ENCODE data around the gene MLLT10.

MLLT10 gene

DNA sequence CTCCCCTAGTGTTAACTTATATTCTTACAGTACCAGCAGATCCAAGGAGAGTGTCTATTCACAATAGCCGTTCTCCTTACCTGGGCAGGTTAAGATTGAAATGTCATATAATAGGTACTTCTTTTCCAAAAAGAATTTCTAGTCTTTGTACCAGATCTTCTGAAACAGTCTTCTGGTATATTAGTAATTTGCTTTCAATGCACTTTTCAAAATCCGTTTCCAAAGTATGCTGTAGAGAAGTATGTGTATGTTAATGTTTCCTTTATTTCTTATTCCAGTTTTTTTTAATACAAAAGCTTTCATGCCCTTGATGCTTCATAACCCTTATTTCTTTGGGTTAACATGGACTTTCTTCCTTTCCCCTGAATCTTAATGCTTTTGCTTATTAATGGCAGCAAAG is 188.2 kb downstream of the MLLT10 start:
- Histone ChIP-seq H3K27me3 (ENCODE audit: insufficient read depth, low read length, poor library complexity) (no peaks in the 10 kb centered on the region), H3K4me3 (ENCODE audit: low read depth in 1 of 2, low read length in 2 of 2) (no peak overlapping the region), H3K79me2 (ENCODE audit: insufficient read depth, low read length) (no peaks in the 10 kb centered on the region), H3K36me3 (ENCODE audit: insufficient read depth, low read length) (peaks cover 35% of the 10 kb centered on the region), H4K20me1 (ENCODE audit: insufficient read depth, low read length) (peaks cover 8% of the 10 kb centered on the region), H3K9ac (ENCODE audit: low read depth, low read length) (no peak overlapping the region), H3K9me3 (ENCODE audit: insufficient read depth, low read length, severe bottlenecking) (no peaks in the 10 kb centered on the region), H3K27ac (ENCODE audit: low read length) (no peak overlapping the region), H3K4me2 (ENCODE audit: insufficient read depth, low read length) (no peak overlapping the region), H3K4me1 (ENCODE audit: insufficient read depth, low read length) (peaks cover 22% of the 10 kb centered on the region), H2AFZ (ENCODE audit: low read depth, low read length) (no peak overlapping the region)
- no peak for TF ChIP-seq EZH2 (IDR thresholded peaks at IDR 0.05; ENCODE audit: borderline replicate concordance, low read depth, low read length, severe bottlenecking)
- TF ChIP-seq, protein P1, sequence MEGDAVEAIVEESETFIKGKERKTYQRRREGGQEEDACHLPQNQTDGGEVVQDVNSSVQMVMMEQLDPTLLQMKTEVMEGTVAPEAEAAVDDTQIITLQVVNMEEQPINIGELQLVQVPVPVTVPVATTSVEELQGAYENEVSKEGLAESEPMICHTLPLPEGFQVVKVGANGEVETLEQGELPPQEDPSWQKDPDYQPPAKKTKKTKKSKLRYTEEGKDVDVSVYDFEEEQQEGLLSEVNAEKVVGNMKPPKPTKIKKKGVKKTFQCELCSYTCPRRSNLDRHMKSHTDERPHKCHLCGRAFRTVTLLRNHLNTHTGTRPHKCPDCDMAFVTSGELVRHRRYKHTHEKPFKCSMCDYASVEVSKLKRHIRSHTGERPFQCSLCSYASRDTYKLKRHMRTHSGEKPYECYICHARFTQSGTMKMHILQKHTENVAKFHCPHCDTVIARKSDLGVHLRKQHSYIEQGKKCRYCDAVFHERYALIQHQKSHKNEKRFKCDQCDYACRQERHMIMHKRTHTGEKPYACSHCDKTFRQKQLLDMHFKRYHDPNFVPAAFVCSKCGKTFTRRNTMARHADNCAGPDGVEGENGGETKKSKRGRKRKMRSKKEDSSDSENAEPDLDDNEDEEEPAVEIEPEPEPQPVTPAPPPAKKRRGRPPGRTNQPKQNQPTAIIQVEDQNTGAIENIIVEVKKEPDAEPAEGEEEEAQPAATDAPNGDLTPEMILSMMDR (IDR thresholded peaks at IDR 0.05; ENCODE audit: borderline replicate concordance, extremely low read depth, low read length, poor library complexity, severe bottlenecking) = peak; percentile 2
- DNase-seq (no peak), ATAC-seq (ENCODE audit: insufficient read depth, low read depth) (no peak)

DNA sequence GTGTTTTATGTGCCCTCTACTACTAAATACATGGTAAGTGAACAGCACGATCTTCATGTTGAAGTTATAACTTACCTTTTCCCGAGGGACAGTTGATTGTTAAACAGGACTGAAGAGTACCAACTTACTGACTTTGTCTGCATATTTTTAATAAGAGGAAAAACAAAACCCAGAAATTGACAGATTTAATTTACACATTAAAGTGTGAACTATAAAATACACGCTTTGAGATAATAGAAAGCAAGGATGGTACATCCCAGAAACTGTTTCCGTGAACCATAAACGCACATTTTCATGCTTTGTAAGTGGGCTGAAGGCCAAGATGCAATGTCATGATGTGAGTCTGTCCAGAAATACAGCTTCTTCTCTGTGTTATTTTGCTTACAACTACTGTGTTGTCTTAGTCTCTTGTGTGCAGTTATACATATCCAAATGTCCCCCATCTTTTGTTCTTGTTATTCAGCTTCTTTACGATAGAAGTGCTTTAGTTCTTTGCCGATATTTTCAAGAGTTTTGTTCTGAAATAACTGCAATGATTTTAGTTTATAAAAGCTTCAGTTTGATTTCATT is 190.1 kb downstream of the MLLT10 start:
- peaks cover 22% of the 10 kb centered on the region for H3K4me1 ChIP-seq (ENCODE audit: insufficient read depth, low read length)
- H3K36me3 ChIP-seq (ENCODE audit: insufficient read depth, low read length) = peaks cover 43% of the 10 kb centered on the region
- no peak for ATAC-seq (ENCODE audit: insufficient read depth, low read depth)
- H3K9ac ChIP-seq (ENCODE audit: low read depth, low read length) = no peak overlapping the region
- peak overlapping the region; percentile 0; the same call in 1 of the 2 replicates for H3K27ac ChIP-seq (ENCODE audit: low read length)
- H3K4me3 ChIP-seq (ENCODE audit: low read depth in 1 of 2, low read length in 2 of 2) = no peak overlapping the region
- H3K9me3 ChIP-seq (ENCODE audit: insufficient read depth, low read length, severe bottlenecking) = no peaks in the 10 kb centered on the region
- no peak for DNase-seq
- H2AFZ ChIP-seq (ENCODE audit: low read depth, low read length) = no peak overlapping the region
- TF ChIP-seq EZH2 (IDR thresholded peaks at IDR 0.05; ENCODE audit: borderline replicate concordance, low read depth, low read length, severe bottlenecking) = no peak
- TF ChIP-seq, protein P1 (IDR thresholded peaks at IDR 0.05; ENCODE audit: borderline replicate concordance, extremely low read depth, low read length, poor library complexity, severe bottlenecking) = no peak
- H3K27me3 ChIP-seq (ENCODE audit: insufficient read depth, low read length, poor library complexity) = no peaks in the 10 kb centered on the region
- H3K79me2 ChIP-seq (ENCODE audit: insufficient read depth, low read length) = no peaks in the 10 kb centered on the region
- peaks cover 8% of the 10 kb centered on the region for H4K20me1 ChIP-seq (ENCODE audit: insufficient read depth, low read length)
- H3K4me2 ChIP-seq (ENCODE audit: insufficient read depth, low read length) = no peak overlapping the region

DNA sequence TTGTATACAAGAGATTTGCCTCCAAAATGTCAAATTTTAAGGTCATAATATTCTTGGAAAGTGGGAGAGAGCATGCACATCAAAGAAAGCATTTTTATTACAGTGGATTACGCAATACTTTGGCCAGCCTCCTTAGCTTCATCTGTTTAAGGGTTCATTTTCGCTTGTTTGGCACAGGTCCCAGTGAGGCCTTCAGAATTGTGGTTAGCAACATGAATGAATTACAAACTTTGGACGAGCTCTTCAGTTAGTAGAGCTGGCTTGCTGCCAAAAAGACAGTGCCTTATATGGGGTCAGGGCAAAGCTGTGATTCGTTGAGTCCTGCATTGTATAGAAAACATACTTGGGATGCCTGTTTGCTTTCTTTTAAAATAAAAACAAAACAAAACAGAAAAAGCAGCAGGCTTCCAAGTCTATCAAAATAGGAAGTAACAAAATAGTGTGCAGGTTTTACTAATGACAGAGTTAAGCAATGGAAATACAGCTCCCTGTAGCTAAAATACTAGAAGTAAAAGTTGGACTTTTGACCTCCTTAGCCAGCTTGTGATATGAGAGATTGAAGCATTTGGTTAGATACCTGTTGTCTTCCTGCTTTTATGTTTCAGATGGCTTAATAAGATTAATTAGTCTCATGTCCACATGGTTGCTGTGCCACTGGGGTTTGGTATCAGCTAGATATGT is 190.8 kb downstream of the MLLT10 start:
- Histone ChIP-seq H2AFZ (ENCODE audit: low read depth, low read length) (no peak overlapping the region), H3K4me1 (ENCODE audit: insufficient read depth, low read length) (peaks cover 22% of the 10 kb centered on the region), H3K4me2 (ENCODE audit: insufficient read depth, low read length) (no peak overlapping the region), H3K4me3 (ENCODE audit: low read depth in 1 of 2, low read length in 2 of 2) (no peak overlapping the region), H3K36me3 (ENCODE audit: insufficient read depth, low read length) (peaks cover 42% of the 10 kb centered on the region), H3K27ac (ENCODE audit: low read length) (peak overlapping the region; percentile 0; the same call in 1 of the 2 replicates), H3K79me2 (ENCODE audit: insufficient read depth, low read length) (no peaks in the 10 kb centered on the region), H3K9ac (ENCODE audit: low read depth, low read length) (no peak overlapping the region), H3K9me3 (ENCODE audit: insufficient read depth, low read length, severe bottlenecking) (no peaks in the 10 kb centered on the region), H4K20me1 (ENCODE audit: insufficient read depth, low read length) (peaks cover 8% of the 10 kb centered on the region), H3K27me3 (ENCODE audit: insufficient read depth, low read length, poor library complexity) (no peaks in the 10 kb centered on the region)
- TF ChIP-seq EZH2 (IDR thresholded peaks at IDR 0.05; ENCODE audit: borderline replicate concordance, low read depth, low read length, severe bottlenecking) = no peak
- TF ChIP-seq, protein P1 (IDR thresholded peaks at IDR 0.05; ENCODE audit: borderline replicate concordance, extremely low read depth, low read length, poor library complexity, severe bottlenecking) = no peak
- ATAC-seq (ENCODE audit: insufficient read depth, low read depth) (peak; percentile 95), DNase-seq (peak; percentile 90)

All from DND-41 (cell line).